NCI-H82 treated with DMSO at 0.1 percent for 48 hours (cell line): Measurements from ENCODE around the gene TRIO.

Source experiments
- DNase-seq: peaks from one replicate; lab custom pipeline; 2025; ENCODE audit not compliant: unreplicated experiment; lab: John Stamatoyannopoulos, UW

The TRIO gene

GRCh38 chr5:14263699-14264098 is 120.6 kb downstream of the TRIO start:
- DNase-seq = peak; percentile 32

DNA sequence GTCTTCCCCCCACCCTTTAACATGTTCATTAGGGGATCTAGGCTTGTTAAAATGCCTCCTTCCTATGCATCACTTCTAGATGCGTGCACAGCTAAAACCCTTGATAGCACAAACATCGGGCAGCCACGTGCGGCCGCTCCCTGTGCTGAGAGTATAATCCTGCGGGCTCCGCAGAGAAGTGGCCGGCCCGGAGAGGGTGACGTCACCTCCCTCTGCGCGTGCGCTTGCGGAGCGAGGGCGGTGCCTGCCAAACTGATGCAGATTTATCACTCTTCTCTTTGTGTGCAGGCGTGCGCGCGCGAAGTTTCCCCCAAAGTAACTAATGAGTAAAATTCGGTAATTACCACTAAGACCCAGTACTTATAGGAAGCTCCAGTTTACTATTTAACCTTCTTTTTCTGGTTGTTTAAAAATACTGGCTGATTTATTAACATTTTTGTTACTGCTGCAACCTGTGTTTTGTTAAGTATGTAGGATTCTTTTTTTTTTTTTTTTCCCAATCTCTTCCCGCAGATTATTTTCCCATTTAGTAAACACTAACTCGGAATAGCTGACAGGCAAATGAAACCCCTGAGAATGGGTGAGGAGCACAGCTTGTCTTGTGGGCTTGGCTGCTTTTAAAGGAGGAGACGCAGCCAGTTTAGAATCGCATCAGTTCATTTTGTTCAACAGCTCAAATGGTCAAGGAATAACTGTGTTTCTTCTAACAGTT is 121.6 kb downstream of the TRIO start:
- DNase-seq = peak; percentile 84

- no peak for DNase-seq
These were observed 122.4 kb downstream of the TRIO start for GRCh38 chr5:14265570-14265969.

- DNase-seq = no peak
These were observed 123.0 kb downstream of the TRIO start for GRCh38 chr5:14266171-14266570.

DNA sequence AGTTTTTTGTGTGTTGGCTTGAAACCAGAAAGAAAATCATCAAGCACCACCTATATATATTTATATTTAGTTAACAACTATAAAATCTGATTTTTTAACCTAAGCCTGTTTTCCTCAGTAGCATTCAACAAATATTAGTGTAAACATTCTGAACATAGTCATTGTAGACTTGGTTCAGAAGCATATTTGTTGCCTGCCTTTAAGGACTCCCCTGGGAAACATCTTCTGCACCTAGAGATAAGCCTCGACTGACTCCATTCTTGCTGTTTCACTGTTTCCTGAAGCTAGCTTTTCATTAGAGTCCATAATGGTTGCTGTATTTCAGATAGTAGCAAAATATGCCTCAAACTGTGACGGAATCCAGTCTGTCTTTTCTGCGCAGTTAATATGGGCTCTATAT is 123.5 kb downstream of the TRIO start:
- no peak for DNase-seq

DNA sequence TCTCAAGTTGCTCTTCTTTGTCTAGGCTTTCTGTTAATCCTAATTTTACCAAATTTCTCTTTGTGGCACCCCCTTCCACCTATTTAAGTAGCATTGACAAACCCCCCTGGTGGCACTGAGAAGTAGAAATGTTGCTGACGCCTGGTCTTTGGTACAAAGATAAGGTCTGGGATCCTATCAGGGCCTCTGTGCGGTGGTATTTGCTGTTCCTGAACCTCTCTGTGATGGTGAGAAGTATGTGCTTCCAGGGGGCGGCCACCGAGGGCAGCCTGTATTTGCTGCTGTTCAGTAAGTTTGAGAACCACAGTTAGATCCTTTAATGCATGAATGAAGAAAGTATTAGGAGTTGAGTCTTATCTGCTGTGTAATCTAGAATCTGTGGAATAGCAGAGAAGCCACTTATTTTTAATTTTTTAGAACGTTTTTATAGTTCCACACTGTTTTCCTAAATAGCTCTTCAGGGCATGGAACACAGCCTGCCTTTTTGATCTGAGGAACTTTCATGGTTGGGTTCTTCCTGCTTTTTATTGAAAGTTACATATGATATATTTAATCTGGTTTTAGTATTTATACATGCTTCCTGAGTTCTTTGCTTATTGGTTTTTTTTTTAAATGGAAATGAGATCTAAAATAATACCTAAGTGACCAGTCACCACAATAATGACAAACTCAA is 124.2 kb downstream of the TRIO start:
- no peak for DNase-seq

GRCh38 chr5:14267991-14268708 is 125.0 kb downstream of the TRIO start:
- no peak for DNase-seq

DNA sequence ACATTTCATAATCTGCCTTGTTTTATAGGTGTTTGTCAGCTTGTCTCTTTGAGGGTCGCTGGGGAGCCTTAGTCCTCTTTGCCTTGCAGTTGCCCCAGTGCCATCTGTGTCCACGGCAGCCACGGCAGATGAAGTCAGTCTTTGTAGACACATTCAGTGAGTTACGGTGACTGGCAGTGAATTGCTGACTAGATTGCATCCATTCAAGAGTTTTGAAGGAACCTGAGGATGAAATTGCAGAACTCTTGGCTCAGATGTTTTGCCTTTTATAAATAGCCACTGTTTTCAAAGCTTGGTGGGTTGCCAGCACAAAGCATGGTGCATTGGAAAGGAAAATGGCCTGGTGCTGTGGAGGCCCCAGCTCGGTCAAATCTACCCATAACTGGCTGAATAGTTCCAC is 125.6 kb downstream of the TRIO start:
- no peak for DNase-seq

DNA sequence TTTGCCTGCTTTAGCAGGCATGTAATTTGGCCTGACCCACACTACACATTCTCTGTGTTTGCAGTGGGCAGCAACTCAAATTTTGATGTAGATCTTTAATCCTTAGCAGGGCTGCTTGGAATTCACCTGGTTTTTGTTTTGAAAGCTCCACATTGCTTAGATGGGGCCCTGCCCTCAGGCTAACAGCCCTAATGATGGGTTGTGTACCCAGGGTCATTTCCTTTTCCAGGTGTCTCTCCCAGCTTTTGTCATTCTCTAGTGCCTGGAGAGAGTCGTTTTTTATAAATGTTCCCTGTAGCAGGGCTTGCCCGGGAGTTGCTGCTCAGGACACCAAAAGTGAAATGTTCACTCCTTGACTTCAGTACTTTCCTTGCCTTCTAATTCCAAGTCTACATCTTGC is 126.3 kb downstream of the TRIO start:
- DNase-seq = no peak

DNA sequence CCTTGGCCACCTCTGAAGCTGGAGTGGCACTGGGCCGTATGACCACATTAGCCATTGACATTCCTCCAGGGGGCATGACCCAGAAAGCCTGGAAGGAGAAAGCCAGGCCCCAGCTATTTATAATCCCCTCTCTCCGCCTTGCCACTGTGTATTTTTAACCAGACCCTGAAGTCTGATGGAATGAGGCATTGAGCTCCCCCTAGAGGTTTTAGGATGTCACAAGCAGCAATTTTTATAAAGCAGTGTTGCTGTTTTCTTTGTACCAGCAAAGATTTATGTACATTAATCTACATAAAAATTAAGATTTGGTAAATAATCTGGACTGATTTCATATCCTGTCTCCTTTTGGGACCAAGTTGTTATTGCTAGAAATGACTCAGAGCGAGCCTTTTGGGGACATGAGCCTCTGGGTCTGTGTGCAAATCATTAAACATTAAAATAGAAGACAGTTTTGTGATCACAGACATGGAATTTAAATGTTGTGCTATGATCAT is 127.1 kb downstream of the TRIO start:
- DNase-seq = peak; percentile 74

- DNase-seq = peak; percentile 62
These were observed 129.5 kb downstream of the TRIO start for GRCh38 chr5:14272548-14273205.

- peak; percentile 63 for DNase-seq
These were observed 130.1 kb downstream of the TRIO start for GRCh38 chr5:14273207-14273767.

GRCh38 chr5:14276380-14276779 is 133.2 kb downstream of the TRIO start:
- no peak for DNase-seq

DNA sequence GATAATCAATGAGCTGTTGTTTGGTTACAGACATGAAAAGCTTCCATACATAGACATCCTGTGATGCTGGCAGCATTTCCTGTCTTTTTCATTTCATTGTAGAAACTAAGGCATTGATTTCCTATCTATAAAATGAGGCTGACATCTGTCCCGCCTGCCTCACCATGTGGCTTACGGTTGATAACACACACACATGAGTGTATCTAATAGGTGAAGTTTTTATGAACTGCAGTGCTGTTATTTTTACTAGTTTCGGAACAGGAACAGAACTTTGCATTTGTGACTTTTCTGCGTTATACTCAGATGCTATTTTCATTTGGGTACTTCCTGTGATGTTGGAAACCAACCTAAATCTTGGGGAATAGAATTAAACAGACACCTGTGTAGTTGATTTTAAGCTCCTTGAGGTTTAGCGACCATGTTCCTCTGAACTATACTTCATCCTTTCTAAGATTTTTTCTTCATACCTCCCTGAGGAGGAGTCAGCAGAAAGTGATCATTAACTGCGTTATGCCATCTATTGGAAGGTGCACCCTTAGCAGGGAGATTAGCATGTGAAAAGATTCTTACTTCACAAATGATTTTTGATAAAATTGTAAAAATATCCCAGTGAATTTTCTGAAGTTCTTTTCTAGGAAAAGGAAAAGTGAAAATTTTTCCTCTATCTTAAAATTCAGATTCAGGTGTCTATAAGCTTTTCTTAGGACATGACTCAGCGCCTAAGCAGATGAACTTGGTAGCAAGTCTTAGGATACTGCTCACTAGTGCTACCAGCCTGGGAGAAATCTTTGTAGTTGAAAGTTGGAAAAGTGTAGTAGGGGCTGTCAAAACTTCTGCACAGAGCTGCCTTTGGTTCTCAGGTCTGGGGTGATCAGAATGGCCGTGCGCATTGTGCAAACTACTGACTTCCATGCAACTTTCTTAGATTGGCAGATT is 134.5 kb downstream of the TRIO start:
- no peak for DNase-seq

GRCh38 chr5:14280294-14280854 is 137.2 kb downstream of the TRIO start:
- no peak for DNase-seq

DNA sequence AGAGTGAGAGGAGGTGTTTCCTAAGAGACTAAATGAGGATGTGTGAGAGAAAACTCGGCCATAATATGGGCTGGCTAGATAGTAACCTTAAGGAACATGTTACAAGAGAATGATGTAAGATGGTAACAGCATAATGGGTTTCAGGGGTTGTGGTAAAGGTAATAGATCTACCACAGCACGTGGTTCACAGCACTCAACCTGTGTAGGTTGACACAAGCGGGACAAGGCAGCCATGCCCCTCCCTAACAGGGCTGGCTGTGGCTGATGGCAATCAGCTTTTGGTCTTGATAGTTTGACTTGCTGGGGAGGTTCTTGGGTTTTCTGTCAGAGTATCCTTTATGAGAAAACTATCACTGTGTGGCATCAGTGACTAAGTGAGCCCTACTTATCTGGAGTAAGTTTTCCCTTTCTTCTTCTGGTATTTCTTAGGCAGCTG is 138.6 kb downstream of the TRIO start:
- DNase-seq = no peak

DNA sequence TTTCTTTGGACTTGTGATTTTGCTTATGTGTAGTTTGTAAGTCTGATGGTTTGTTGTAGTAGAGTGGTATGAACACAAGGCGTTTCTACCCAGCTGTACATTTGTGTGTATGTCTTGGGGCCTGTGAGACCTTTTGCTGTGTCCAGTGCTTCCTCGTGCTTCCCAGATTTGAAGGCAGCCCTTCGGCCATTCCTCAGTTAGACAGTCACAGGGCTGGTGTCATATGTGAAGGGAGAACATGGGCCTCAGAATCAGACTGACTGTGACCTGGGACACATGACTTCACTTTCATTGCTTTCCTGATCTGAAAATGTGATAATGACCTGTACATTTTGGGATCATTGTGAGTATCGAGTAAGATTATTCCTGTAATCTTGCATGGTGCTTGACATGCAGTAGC is 140.0 kb downstream of the TRIO start:
- DNase-seq = no peak

GRCh38 chr5:14284392-14285148 is 141.4 kb downstream of the TRIO start:
- peak; percentile 70 for DNase-seq

GRCh38 chr5:14286007-14286406 is 142.9 kb downstream of the TRIO start:
- no peak for DNase-seq
